Esophagus muscularis mucosa (tissue), 3 donors: Measurements from ENCODE around the gene PTPRN2.

ENCODE experiments used
- POLR2A ChIP-seq: fragments of 450-650 bp; IDR thresholded peaks from one replicate; pipeline ENCODE4 v1.6.1; 2017; ENCODE audit warnings: antibody characterized with exemption, moderate library complexity, mild to moderate bottlenecking, low read depth
- POLR2AphosphoS5 ChIP-seq, 2 donors: sonication (generic); formaldehyde crosslinking; IDR thresholded peaks; one replicate each; pipeline ENCODE4 v1.6.1; 2017; ENCODE audit warnings: antibody characterized with exemption in 2 of 2
- TF ChIP-seq, protein P1 (sequence below), 3 experiments: fragments of 200-600 bp in 2 of 3; fragments of 450-650 bp in 1 of 3; sonication (generic) in 2 of 3; IDR thresholded peaks; one replicate each; pipeline ENCODE4 v1.5.1; 2017 to 2019; ENCODE audit warnings: antibody characterized with exemption in 3 of 3, mild to moderate bottlenecking in 2 of 3, moderate library complexity in 1 of 3

DNA sequence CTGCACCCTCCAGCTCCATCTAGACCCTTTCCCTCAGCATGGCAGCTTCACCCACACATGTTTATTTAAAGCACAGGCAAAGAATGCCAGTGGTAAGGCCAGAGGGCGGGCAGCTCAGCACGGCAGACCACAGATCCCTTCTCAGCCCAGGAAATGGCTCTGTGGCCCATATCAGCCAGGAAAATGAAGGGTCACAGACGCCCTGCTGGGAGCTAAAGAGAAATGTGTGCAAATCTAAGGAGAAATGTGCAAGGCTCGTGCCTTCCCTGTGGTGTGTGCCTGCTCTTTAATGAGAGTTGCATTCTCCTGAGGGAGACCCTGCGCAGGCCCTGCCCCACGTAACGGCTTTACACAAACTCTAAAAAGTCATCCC, 23.0 kb downstream of the PTPRN2 start:
- TF ChIP-seq POLR2A (no peak), POLR2AphosphoS5 (IDR thresholded peaks at IDR 0.05) (no peak)
- TF ChIP-seq, protein P1, sequence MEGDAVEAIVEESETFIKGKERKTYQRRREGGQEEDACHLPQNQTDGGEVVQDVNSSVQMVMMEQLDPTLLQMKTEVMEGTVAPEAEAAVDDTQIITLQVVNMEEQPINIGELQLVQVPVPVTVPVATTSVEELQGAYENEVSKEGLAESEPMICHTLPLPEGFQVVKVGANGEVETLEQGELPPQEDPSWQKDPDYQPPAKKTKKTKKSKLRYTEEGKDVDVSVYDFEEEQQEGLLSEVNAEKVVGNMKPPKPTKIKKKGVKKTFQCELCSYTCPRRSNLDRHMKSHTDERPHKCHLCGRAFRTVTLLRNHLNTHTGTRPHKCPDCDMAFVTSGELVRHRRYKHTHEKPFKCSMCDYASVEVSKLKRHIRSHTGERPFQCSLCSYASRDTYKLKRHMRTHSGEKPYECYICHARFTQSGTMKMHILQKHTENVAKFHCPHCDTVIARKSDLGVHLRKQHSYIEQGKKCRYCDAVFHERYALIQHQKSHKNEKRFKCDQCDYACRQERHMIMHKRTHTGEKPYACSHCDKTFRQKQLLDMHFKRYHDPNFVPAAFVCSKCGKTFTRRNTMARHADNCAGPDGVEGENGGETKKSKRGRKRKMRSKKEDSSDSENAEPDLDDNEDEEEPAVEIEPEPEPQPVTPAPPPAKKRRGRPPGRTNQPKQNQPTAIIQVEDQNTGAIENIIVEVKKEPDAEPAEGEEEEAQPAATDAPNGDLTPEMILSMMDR (IDR thresholded peaks at IDR 0.05) = no peak
